GM19468 (cell line): ENCODE data around the gene DNAJC27.

Experiments
- ATAC-seq: cut with Tn5 transposase; IDR thresholded peaks from one replicate; pipeline ENCODE4 v1.9.1; 2021; ENCODE audit warnings: mild to moderate bottlenecking, moderate library complexity, moderate number of reproducible peaks; ENCODE audit not compliant: unreplicated experiment; ENCODE audit errors: extremely low read depth

DNAJC27 gene

DNA sequence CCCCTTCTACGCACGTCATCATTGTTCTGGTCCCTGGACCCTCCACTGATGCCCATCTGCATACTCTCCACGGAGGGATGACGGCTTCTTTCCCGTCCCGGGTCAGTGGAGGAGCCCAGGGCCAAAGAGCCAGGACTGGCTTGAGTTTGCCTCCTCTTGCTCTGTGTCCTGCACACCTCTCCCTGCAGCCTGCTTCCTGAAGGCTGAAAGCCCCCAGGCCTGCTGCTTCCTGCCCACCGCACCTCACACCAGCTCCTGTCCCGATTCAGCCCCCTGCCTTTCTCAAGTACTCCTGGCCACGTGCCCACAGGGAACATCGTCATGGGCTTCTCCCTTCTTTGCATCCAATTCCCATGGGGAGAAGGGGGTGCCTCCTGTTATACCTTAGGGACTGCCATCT is 58.8 kb downstream of the DNAJC27 start:
- no peak for ATAC-seq

DNA sequence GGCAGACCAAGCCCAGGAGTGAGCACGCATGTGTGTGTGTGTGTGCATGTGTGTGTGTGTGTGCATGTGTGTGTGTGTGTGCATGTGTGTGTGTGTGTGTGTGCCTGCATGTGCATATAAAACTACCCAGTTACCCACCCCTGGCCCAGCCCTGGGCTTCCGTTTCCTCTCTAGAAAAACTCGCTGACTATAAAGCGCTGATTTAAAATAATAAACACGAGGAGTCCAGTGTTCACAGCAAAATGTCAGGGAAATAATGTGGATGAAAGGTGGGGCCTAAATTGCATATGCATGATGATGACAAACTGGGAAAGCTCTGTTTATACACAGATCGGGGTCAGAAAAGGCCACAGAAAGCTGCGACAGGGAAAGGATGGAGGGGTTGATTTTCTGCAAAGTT is 59.2 kb downstream of the DNAJC27 start:
- ATAC-seq, result no peak

GRCh38 chr2:24910245-24910644 is 61.5 kb downstream of the DNAJC27 start:
- no peak for ATAC-seq

- no peak for ATAC-seq
These were observed 62.1 kb downstream of the DNAJC27 start for GRCh38 chr2:24909555-24910177.

GRCh38 chr2:24908461-24908901 is 63.3 kb downstream of the DNAJC27 start:
- no peak for ATAC-seq

GRCh38 chr2:24907116-24907515 is 64.6 kb downstream of the DNAJC27 start:
- ATAC-seq, result no peak

- no peak for ATAC-seq
These were observed 65.3 kb downstream of the DNAJC27 start for GRCh38 chr2:24906466-24906865.

DNA sequence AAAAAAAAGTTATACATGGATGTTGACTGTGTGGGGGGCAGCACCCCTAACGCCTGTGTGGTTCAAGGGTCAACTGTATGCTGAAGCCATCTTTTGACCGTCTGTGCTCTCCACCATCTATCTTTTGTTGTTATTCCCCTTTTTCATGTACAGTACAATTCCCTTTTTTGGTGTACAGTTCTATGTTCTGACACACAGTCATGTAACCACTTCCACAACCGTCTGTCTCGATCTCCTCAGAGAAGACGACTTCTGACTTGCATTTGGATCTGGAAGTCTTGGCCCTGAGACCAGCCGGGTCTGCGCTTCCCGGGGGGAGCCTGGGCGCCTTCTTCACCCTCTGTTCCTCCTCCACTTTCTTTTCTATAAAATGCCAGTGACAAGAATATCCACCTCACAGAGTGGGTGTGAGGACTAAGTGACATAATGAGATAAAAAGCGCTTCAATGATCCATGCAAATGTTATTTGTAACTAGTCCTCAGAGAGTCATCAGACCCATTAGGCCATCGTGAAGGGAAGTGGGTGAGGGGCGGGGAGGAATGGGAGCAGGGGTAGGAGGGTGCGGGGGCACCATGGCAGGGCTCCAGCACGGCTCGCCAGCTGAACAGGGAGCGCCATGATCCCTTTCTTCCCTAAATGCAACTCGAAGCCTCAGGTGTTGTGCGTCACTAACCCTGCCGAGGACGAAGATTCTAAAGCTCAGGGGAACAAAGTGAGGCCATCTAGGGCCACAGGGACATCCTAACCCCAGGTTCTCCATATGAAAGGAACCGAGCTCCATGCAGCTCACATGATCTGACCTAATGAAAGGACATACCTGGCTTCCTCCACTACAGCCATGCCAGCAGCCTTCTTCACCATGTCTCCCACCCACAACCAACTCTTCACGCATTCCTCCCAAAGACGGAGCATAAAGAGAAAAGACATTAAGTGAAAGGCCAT is 68.3 kb downstream of the DNAJC27 start:
- no peak for ATAC-seq

GRCh38 chr2:24899361-24899910 is 72.3 kb downstream of the DNAJC27 start:
- ATAC-seq, result no peak

GRCh38 chr2:24898122-24899109 is 73.3 kb downstream of the DNAJC27 start:
- no peak for ATAC-seq

GRCh38 chr2:24894750-24895149 is 77.0 kb downstream of the DNAJC27 start:
- ATAC-seq, result no peak

DNA sequence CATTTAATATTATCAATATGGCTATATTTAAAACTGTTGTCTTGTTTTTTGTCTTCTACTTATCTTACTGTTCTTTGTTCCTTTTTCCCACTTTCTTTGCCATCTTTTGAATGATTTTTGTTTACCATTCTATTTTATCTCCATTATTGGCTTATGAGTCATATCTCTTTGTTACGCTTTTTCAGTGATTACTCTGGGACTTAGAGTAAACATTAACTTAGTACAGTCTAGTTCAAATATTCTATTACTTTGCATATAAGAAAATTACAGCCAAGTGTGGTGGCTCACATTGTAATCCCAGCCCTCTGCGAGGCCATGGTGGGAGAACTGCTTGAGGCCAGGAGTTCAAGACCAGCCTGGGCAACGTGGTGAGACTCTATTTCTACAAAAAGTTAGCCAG is 77.8 kb downstream of the DNAJC27 start:
- ATAC-seq, result no peak
